ENCODE measurements around the gene SNTB2. TPM values are rescaled to one million over a fixed set of nuclear protein-coding genes. Genes with fewer than 3 reads are reported as not detected.

Gene SNTB2
- total and polyA plus RNA-seq, 9 of the 15 experiments (the other 6 are each of a cell fraction or from before 2014, with no cell fraction given) = 1.2 to 13.7 (median 5.7) TPM

- H3K27me3 ChIP-seq (ENCODE audit: control insufficient read depth in 2 of 2, insufficient read depth in 2 of 2, low read length in 2 of 2) = no peaks in the 10 kb centered on the region
- TF ChIP-seq E2F4 (CRISPR knock-in tag; IDR thresholded peaks at IDR 0.05; ENCODE audit: low read depth) (no peak), CBFA2T3 (IDR thresholded peaks at IDR 0.05) (peak; percentile 21; the same call in 1 of the 2 replicates)
- intact Hi-C loops (cut with micrococcal nuclease) (no loop called here), in situ Hi-C loops (cut with MboI) (no loop called here)
- peaks cover 2% of the 10 kb centered on the region; the same call in 1 of the 3 replicates for H3K79me2 ChIP-seq (ENCODE audit: control insufficient read depth, insufficient read depth, low read length)
- H3K27ac ChIP-seq (ENCODE audit: extremely low read depth, low read depth, low read length) = no peak overlapping the region
- no peaks in the 10 kb centered on the region; a peak in 2 of 5 replicates for H3K4me1 ChIP-seq (replicated peaks in 1 of 2; ENCODE audit: control insufficient read depth in 2 of 2, insufficient read depth in 2 of 2, low read length in 2 of 2)
- BruUV-seq (replicated peaks) = no TSS peak
- H3K9me3 ChIP-seq (replicated peaks; ENCODE audit: control insufficient read depth, insufficient read depth, low read depth, low read length) = no peaks in the 10 kb centered on the region
- no peak overlapping the region for H3K9ac ChIP-seq (ENCODE audit: insufficient read depth in 1 of 2, low read depth in 2 of 2, low read length in 2 of 2)
- no peak overlapping the region for H3K4me3 ChIP-seq
- no peaks in the 10 kb centered on the region for H3K36me3 ChIP-seq (ENCODE audit: control insufficient read depth, insufficient read depth, low read length)
- H3K4me2 ChIP-seq (ENCODE audit: insufficient read depth, low read length) = no peak overlapping the region
- H3K9me1 ChIP-seq (ENCODE audit: control insufficient read depth, insufficient read depth, low read length) = no peaks in the 10 kb centered on the region
- DNase-seq (ENCODE audit: extremely low read depth in 1 of 4, low spot score in 3 of 4) (no peak), ATAC-seq (no peak), FAIRE-seq (no peak)
- POLR2A ChIA-PET = interaction anchor here (0.7 to 2.2 kb wide), 2 partner anchors 10 to 465 kb away, joined by 3 to 9 read pairs; no protein-coding TSS in a partner anchor
- H4K20me1 ChIP-seq (replicated peaks; ENCODE audit: control insufficient read depth, insufficient read depth, low read length) = no peaks in the 10 kb centered on the region
- CTCF ChIA-PET (ENCODE audit: low intra/inter-chr PET ratio) = no interaction called here
- no peak overlapping the region for H2AFZ ChIP-seq (ENCODE audit: low read depth, low read length)
These were observed 6.9 kb downstream of the SNTB2 start for GRCh38 chr16:69193855-69194254.

- H3K4me3 ChIP-seq = no peak overlapping the region
- FAIRE-seq = no peak
- H3K9me1 ChIP-seq (ENCODE audit: control insufficient read depth, insufficient read depth, low read length) = no peaks in the 10 kb centered on the region
- no peak overlapping the region for H3K9ac ChIP-seq (ENCODE audit: insufficient read depth in 1 of 2, low read depth in 2 of 2, low read length in 2 of 2)
- no peaks in the 10 kb centered on the region; a peak in 1 of 5 replicates for H3K4me1 ChIP-seq (replicated peaks in 1 of 2; ENCODE audit: control insufficient read depth in 2 of 2, insufficient read depth in 2 of 2, low read length in 2 of 2)
- CTCF ChIA-PET (ENCODE audit: low intra/inter-chr PET ratio) = no interaction called here
- BruUV-seq (replicated peaks) = no TSS peak
- POLR2A ChIA-PET = interaction anchor here (0.6 to 2.2 kb wide), 3 partner anchors 9 to 464 kb away, joined by 3 to 9 read pairs (median 3); no protein-coding TSS in a partner anchor
- TF ChIP-seq RNF2 (IDR thresholded peaks at IDR 0.05) (no peak), TAF15 (IDR thresholded peaks at IDR 0.05; ENCODE audit: low read depth, low read length) (no peak), ZNF121 (CRISPR knock-in tag; conservative IDR thresholded peaks at IDR 0.05) (no peak), CREBBP (IDR thresholded peaks at IDR 0.05; ENCODE audit: low read depth, low read length) (no peak), MEIS2 (IDR thresholded peaks at IDR 0.05; ENCODE audit: partially characterized antibody) (no peak), ZNF280B (CRISPR knock-in tag; IDR thresholded peaks at IDR 0.05) (no peak), TEAD4 (IDR thresholded peaks at IDR 0.05; ENCODE audit: low read length) (no peak), TEAD4 (CRISPR knock-in tag; IDR thresholded peaks at IDR 0.05; ENCODE audit: borderline replicate concordance) (no peak), ZNF445 (CRISPR knock-in tag; IDR thresholded peaks at IDR 0.05; ENCODE audit: low read depth) (no peak), PHF21A (IDR thresholded peaks at IDR 0.05; ENCODE audit: borderline replicate concordance, low read depth) (no peak), RNF219 (CRISPR knock-in tag; IDR thresholded peaks at IDR 0.05) (no peak), FOXP1 (CRISPR knock-in tag; IDR thresholded peaks at IDR 0.05) (no peak)
- no peaks in the 10 kb centered on the region for H3K9me3 ChIP-seq (replicated peaks; ENCODE audit: control insufficient read depth, insufficient read depth, low read depth, low read length)
- H3K27me3 ChIP-seq (ENCODE audit: control insufficient read depth in 2 of 2, insufficient read depth in 2 of 2, low read length in 2 of 2) = no peaks in the 10 kb centered on the region
- H4K20me1 ChIP-seq (replicated peaks; ENCODE audit: control insufficient read depth, insufficient read depth, low read length) = no peaks in the 10 kb centered on the region
- H2AFZ ChIP-seq (ENCODE audit: low read depth, low read length) = no peak overlapping the region
- no peak for DNase-seq (ENCODE audit: extremely low read depth in 1 of 4, low spot score in 3 of 4)
- H3K36me3 ChIP-seq (ENCODE audit: control insufficient read depth, insufficient read depth, low read length) = no peaks in the 10 kb centered on the region
- no peak for ATAC-seq
- in situ Hi-C loops (cut with MboI) (no loop called here), intact Hi-C loops (cut with micrococcal nuclease) (no loop called here)
- H3K4me2 ChIP-seq (ENCODE audit: insufficient read depth, low read length) = no peak overlapping the region
- H3K79me2 ChIP-seq (ENCODE audit: control insufficient read depth, insufficient read depth, low read length) = no peaks in the 10 kb centered on the region
- H3K27ac ChIP-seq (ENCODE audit: extremely low read depth, low read depth, low read length) = no peak overlapping the region
These were observed 7.5 kb downstream of the SNTB2 start for GRCh38 chr16:69194488-69194887.

Measured in K562 (cell line).